Measurements from ENCODE around the gene PDCL2.
"Not testable (repeated sequence)": the region's sequence is repeated elsewhere in the genome, so short reads cannot be mapped to it uniquely, and the experiment has no call there.

Gene PDCL2

GRCh38 chr4:55633903-55634302 lies 41.9 kb upstream of the PDCL2 start:
- TF ChIP-seq, protein P1, sequence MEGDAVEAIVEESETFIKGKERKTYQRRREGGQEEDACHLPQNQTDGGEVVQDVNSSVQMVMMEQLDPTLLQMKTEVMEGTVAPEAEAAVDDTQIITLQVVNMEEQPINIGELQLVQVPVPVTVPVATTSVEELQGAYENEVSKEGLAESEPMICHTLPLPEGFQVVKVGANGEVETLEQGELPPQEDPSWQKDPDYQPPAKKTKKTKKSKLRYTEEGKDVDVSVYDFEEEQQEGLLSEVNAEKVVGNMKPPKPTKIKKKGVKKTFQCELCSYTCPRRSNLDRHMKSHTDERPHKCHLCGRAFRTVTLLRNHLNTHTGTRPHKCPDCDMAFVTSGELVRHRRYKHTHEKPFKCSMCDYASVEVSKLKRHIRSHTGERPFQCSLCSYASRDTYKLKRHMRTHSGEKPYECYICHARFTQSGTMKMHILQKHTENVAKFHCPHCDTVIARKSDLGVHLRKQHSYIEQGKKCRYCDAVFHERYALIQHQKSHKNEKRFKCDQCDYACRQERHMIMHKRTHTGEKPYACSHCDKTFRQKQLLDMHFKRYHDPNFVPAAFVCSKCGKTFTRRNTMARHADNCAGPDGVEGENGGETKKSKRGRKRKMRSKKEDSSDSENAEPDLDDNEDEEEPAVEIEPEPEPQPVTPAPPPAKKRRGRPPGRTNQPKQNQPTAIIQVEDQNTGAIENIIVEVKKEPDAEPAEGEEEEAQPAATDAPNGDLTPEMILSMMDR (IDR thresholded peaks at IDR 0.05; ENCODE audit: insufficient read depth, low read length, missing control alignments) = no peak
- POLR2A ChIA-PET = no interaction called here
- CTCF ChIA-PET = no interaction called here
- H3K4me3 ChIP-seq (ENCODE audit: low read depth, low read length) = no peak overlapping the region
- no peak for DNase-seq (ENCODE audit: low read depth, low spot score)

- no peak overlapping the region for H3K4me3 ChIP-seq (ENCODE audit: low read depth, low read length)
- ChIA-PET CTCF (no interaction called here), POLR2A (no interaction called here)
- no peak for DNase-seq (ENCODE audit: low read depth, low spot score)
- TF ChIP-seq, protein P1 (IDR thresholded peaks at IDR 0.05; ENCODE audit: insufficient read depth, low read length, missing control alignments) = no peak
Measured at GRCh38 chr4:55625835-55626234, 33.8 kb upstream of the PDCL2 start.

- CTCF ChIA-PET; H3K4me3 ChIP-seq (ENCODE audit: low read depth, low read length); DNase-seq (ENCODE audit: low read depth, low spot score); POLR2A ChIA-PET: not testable (repeated sequence)
Measured at GRCh38 chr4:55624063-55624462, 32.0 kb upstream of the PDCL2 start.

- TF ChIP-seq, protein P1 (IDR thresholded peaks at IDR 0.05; ENCODE audit: insufficient read depth, low read length, missing control alignments) = no peak
- ChIA-PET CTCF (no interaction called here), POLR2A (no interaction called here)
- DNase-seq (ENCODE audit: low read depth, low spot score) = no peak
- H3K4me3 ChIP-seq (ENCODE audit: low read depth, low read length) = no peak overlapping the region
Measured at GRCh38 chr4:55618546-55619143, 26.6 kb upstream of the PDCL2 start.

- ChIA-PET CTCF (no interaction called here), POLR2A (no interaction called here)
- TF ChIP-seq, protein P1 (IDR thresholded peaks at IDR 0.05; ENCODE audit: insufficient read depth, low read length, missing control alignments) = no peak
- DNase-seq (ENCODE audit: low read depth, low spot score) = no peak
- H3K4me3 ChIP-seq (ENCODE audit: low read depth, low read length) = no peak overlapping the region
Measured at GRCh38 chr4:55617587-55618197, 25.6 kb upstream of the PDCL2 start.

DNA sequence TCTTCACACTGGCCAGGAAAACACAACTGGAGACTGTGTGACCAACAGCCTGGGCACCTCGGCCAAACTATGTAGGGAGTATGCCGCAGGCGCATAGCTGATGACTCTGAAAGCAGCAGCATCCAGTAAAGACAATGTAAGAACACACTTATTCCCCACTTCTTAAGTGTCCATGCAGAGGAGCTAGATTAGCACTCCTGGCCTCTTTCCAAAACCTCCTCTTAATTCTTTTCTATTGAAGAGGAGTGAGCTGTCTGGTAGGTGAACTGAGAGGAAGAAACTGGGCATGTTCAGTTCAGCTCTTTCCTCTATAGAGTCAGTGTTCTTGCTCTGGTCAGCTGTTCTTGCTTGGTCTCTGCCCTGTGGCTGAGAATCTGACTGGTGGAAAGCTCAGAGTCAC lies 23.0 kb upstream of the PDCL2 start:
- TF ChIP-seq, protein P1 (IDR thresholded peaks at IDR 0.05; ENCODE audit: insufficient read depth, low read length, missing control alignments) = no peak
- ChIA-PET POLR2A (no interaction called here), CTCF (no interaction called here)

DNA sequence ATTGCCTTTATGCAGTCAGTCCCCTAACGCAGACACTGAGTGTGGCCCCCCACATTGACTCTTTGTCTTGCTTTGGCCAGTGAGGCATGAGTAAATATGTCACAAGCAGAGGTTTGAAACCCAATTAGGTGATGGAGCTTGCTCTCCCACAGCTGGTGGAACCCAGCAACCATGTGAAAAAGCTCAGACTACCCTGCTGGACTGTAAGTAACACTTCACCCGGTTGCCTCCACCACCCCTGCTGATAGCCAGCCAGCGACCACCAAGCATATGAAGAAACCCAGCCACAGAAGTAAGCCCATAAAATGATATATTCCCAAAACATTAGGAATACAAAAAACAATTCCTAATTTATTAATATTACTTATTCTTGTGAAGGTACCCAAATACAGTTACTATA lies 21.6 kb upstream of the PDCL2 start:
- TF ChIP-seq, protein P1 (IDR thresholded peaks at IDR 0.05; ENCODE audit: insufficient read depth, low read length, missing control alignments) = no peak
- no peak overlapping the region for H3K4me3 ChIP-seq (ENCODE audit: low read depth, low read length)
- ChIA-PET POLR2A (no interaction called here), CTCF (no interaction called here)
- DNase-seq (ENCODE audit: low read depth, low spot score) = no peak

More for the DNA sequence above, 23.0 kb upstream of the PDCL2 start:
- DNase-seq (ENCODE audit: low read depth, low spot score) = no peak
- no peak overlapping the region for H3K4me3 ChIP-seq (ENCODE audit: low read depth, low read length)
